ENCODE results near the gene INAFM1. TPM values are rescaled to one million over a fixed set of nuclear protein-coding genes. Genes with fewer than 3 reads are reported as not detected.
"Not testable (repeated sequence)": the region's sequence is repeated elsewhere in the genome, so short reads cannot be mapped to it uniquely, and the experiment has no call there.

Gene INAFM1
- total RNA-seq, 5 donors from 2014 or later (not counting 1 experiment from before 2014, with no cell fraction given) = 11.3 to 19.2 (median 15.6) TPM

- H3K4me1 ChIP-seq (ENCODE audit: control insufficient read depth in 1 of 2, extremely low read depth in 1 of 2, insufficient read depth in 2 of 2, low read length in 2 of 2) = peaks cover 12 to 30% of the 10 kb centered on the region in 2 experiments
- H3K4me3 ChIP-seq (ENCODE audit: control insufficient read depth in 1 of 2, extremely low read depth in 1 of 2, low read length in 1 of 2) = no peak overlapping the region
- no peaks in the 10 kb centered on the region for H3K36me3 Mint-ChIP-seq
- DNase-seq = peak; percentile 48 to 88 (median 71)
- H3K27me3 ChIP-seq (replicated peaks in 1 of 2; ENCODE audit: control insufficient read depth in 2 of 2, extremely low read depth in 1 of 2, insufficient read depth in 2 of 2, low read length in 1 of 2) = no peaks in the 10 kb centered on the region
- POLR2A ChIA-PET = no interaction called here
- H3K27me3 Mint-ChIP-seq = no peaks in the 10 kb centered on the region
- no peaks in the 10 kb centered on the region for H3K9me3 Mint-ChIP-seq
- no peaks in the 10 kb centered on the region for H3K36me3 ChIP-seq (ENCODE audit: control insufficient read depth in 2 of 2, extremely low read depth in 1 of 2, insufficient read depth in 1 of 2, low read length in 1 of 2)
- peaks cover 0 to 25% (median 19%) of the 10 kb centered on the region in 3 donors for H3K4me1 Mint-ChIP-seq
- H3K27ac Mint-ChIP-seq = peak overlapping the region in 1 of 2 donors; percentile 53
- CTCF ChIA-PET = interaction anchor here (0.6 to 5.4 kb wide), 18 partner anchors 9 to 237 kb away, joined by 3 to 179 read pairs (median 5); partner anchors contain the start of genes CCDC9 (in 1 of the 2), DHX34 (in 1 of the 2), KPTN (in 1 of the 2) and SAE1 (in 1 of the 2)
- ATAC-seq (replicated peaks in 1 of 4) = no peak
- 68% methylated on average over 10 of the region's 25 CpGs for WGBS (ENCODE audit: insufficient coverage)
- no peak overlapping the region for H3K27ac ChIP-seq (ENCODE audit: low read length)
- no peaks in the 10 kb centered on the region for H3K9me3 ChIP-seq
- no peak overlapping the region for H3K4me3 Mint-ChIP-seq
These were observed 27.2 kb upstream of the INAFM1 start for GRCh38 chr19:47247308-47247990.

DNA sequence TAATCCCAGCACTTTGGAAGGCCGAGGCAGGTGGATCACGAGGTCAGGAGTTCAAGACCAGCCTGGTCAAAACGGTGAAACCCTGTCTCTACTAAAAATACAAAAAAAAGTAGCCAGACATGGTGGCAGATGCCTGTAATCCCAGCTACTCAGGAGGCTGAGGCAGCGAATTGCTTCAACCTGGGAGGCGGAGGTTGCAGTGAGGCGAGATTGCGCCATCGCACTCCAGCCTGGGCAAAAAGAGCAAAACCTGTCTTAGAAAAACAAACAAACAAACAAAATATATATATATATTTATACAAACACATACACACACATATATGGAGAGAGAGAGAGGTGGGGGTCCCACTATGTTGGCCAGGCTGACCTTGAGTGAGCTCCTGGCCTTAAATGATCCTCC, 21.7 kb upstream of the INAFM1 start:
- DNase-seq; H3K9me3 ChIP-seq; H3K27me3 Mint-ChIP-seq; H3K27ac ChIP-seq (ENCODE audit: low read length); ATAC-seq (replicated peaks in 1 of 4); H3K4me3 Mint-ChIP-seq; H3K36me3 ChIP-seq (ENCODE audit: control insufficient read depth in 2 of 2, extremely low read depth in 1 of 2, insufficient read depth in 1 of 2, low read length in 1 of 2); POLR2A ChIA-PET; H3K4me3 ChIP-seq (ENCODE audit: control insufficient read depth in 1 of 2, extremely low read depth in 1 of 2, low read length in 1 of 2); H3K36me3 Mint-ChIP-seq; H3K27me3 ChIP-seq (replicated peaks in 1 of 2; ENCODE audit: control insufficient read depth in 2 of 2, extremely low read depth in 1 of 2, insufficient read depth in 2 of 2, low read length in 1 of 2); H3K9me3 Mint-ChIP-seq; H3K27ac Mint-ChIP-seq: not testable (repeated sequence)
- peaks cover 13 to 19% (median 14%) of the 10 kb centered on the region in 3 donors for H3K4me1 Mint-ChIP-seq
- CTCF ChIA-PET = interaction anchor here (0.6 to 2.0 kb wide), 3 partner anchors 9 to 1078 kb away, joined by 3 to 8 read pairs (median 4); no protein-coding TSS in a partner anchor
- WGBS (ENCODE audit: insufficient coverage) = 68% methylated on average over 3 of the region's 8 CpGs
- peaks cover 5 to 18% of the 10 kb centered on the region in 2 experiments for H3K4me1 ChIP-seq (ENCODE audit: control insufficient read depth in 1 of 2, extremely low read depth in 1 of 2, insufficient read depth in 2 of 2, low read length in 2 of 2)

DNA sequence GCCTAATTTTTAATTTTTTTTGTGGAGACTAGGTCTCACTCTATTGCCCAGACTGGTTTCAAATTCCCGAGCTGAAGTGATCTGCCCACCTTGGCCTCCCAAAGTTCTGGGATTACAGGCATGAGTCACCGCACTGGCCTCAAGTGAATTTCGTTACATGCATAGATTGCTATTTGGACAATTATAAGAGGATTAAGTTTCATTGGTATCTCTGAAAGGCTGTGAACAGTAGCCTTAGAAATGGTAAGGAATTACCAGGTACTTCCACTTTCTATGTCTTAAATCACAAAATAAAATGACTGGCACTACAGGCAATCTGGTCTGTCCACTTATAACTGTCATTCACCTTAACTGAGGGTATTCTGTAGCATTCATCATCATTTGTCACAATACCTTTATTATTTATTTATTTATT, 21.2 kb upstream of the INAFM1 start:
- Histone ChIP-seq H3K27ac (ENCODE audit: low read length) (no peak overlapping the region), H3K4me1 (ENCODE audit: control insufficient read depth in 1 of 2, extremely low read depth in 1 of 2, insufficient read depth in 2 of 2, low read length in 2 of 2) (peaks cover 6 to 23% of the 10 kb centered on the region in 2 experiments), H3K36me3 (ENCODE audit: control insufficient read depth in 2 of 2, extremely low read depth in 1 of 2, insufficient read depth in 1 of 2, low read length in 1 of 2) (peaks cover 0 to 5% of the 10 kb centered on the region in 2 donors), H3K27me3 (replicated peaks in 1 of 2; ENCODE audit: control insufficient read depth in 2 of 2, extremely low read depth in 1 of 2, insufficient read depth in 2 of 2, low read length in 1 of 2) (no peaks in the 10 kb centered on the region), H3K4me3 (ENCODE audit: control insufficient read depth in 1 of 2, extremely low read depth in 1 of 2, low read length in 1 of 2) (no peak overlapping the region), H3K9me3 (no peaks in the 10 kb centered on the region)
- ChIA-PET CTCF (interaction anchor here (0.6 to 2.0 kb wide), 5 partner anchors 9 to 1077 kb away, joined by 3 to 8 read pairs (median 4); no protein-coding TSS in a partner anchor), POLR2A (interaction anchor here in 1 of 2 donors (0.6 kb wide), 1 partner anchor 75 kb away, joined by 3 read pairs; no protein-coding TSS in a partner anchor)
- Mint-ChIP-seq H3K36me3 (peaks cover 7% of the 10 kb centered on the region), H3K9me3 (no peaks in the 10 kb centered on the region), H3K27ac (no peak overlapping the region), H3K4me1 (peaks cover 17 to 22% (median 19%) of the 10 kb centered on the region in 3 donors), H3K27me3 (no peaks in the 10 kb centered on the region), H3K4me3 (no peak overlapping the region)
- DNase-seq (no peak), ATAC-seq (replicated peaks in 1 of 4) (no peak)
- 69% methylated on average over 3 of the region's 3 CpGs for WGBS (ENCODE audit: insufficient coverage)

GRCh38 chr19:47253970-47254369, 20.7 kb upstream of the INAFM1 start:
- WGBS (ENCODE audit: insufficient coverage) = no CpG with 5 or more reads among the region's 5 CpGs
- H3K4me3 Mint-ChIP-seq = no peak overlapping the region

GRCh38 chr19:47255879-47256692, 18.6 kb upstream of the INAFM1 start, which contains the start of gene CCDC9:
Gene CCDC9, plus strand, starts transcription at chr19:47256525. Its CDS starts 1,876 bp downstream, at chr19:47258401.
- H3K36me3 Mint-ChIP-seq = peaks cover 29% of the 10 kb centered on the region

More at GRCh38 chr19:47253970-47254369, 20.7 kb upstream of the INAFM1 start:
- Mint-ChIP-seq H3K27me3 (no peaks in the 10 kb centered on the region), H3K4me1 (peaks cover 21 to 27% (median 24%) of the 10 kb centered on the region in 3 donors), H3K36me3 (peaks cover 12% of the 10 kb centered on the region), H3K27ac (no peak overlapping the region), H3K9me3 (no peaks in the 10 kb centered on the region)
- Histone ChIP-seq H3K9me3 (no peaks in the 10 kb centered on the region), H3K27ac (ENCODE audit: low read length) (no peak overlapping the region), H3K27me3 (replicated peaks in 1 of 2; ENCODE audit: control insufficient read depth in 2 of 2, extremely low read depth in 1 of 2, insufficient read depth in 2 of 2, low read length in 1 of 2) (no peaks in the 10 kb centered on the region), H3K36me3 (ENCODE audit: control insufficient read depth in 2 of 2, extremely low read depth in 1 of 2, insufficient read depth in 1 of 2, low read length in 1 of 2) (peaks cover 0 to 10% of the 10 kb centered on the region in 2 donors), H3K4me3 (ENCODE audit: control insufficient read depth in 1 of 2, extremely low read depth in 1 of 2, low read length in 1 of 2) (no peak overlapping the region), H3K4me1 (ENCODE audit: control insufficient read depth in 1 of 2, extremely low read depth in 1 of 2, insufficient read depth in 2 of 2, low read length in 2 of 2) (peaks cover 6 to 28% of the 10 kb centered on the region in 2 experiments)
- ChIA-PET POLR2A (interaction anchor here in 1 of 2 donors (0.6 kb wide), 1 partner anchor 76 kb away, joined by 3 read pairs; no protein-coding TSS in a partner anchor), CTCF (interaction anchor here (0.6 to 2.0 kb wide), 3 partner anchors 10 to 93 kb away, joined by 3 to 8 read pairs (median 4); no protein-coding TSS in a partner anchor)
- ATAC-seq (replicated peaks in 1 of 4) = no peak
- peak in 2 of 35 experiments; percentile 22 to 25 for DNase-seq

More at GRCh38 chr19:47255879-47256692, 18.6 kb upstream of the INAFM1 start, which contains the start of gene CCDC9:
- peak within 1 kb of the TSS; percentile 93 to 96 for H3K27ac Mint-ChIP-seq
- DNase-seq (peak in 32 of 35 experiments; percentile 78 to 94 (median 86)), ATAC-seq (replicated peaks in 1 of 4) (peak in 3 of 4 experiments; percentile 52 to 66 (median 54))
- H3K36me3 ChIP-seq (ENCODE audit: control insufficient read depth in 2 of 2, extremely low read depth in 1 of 2, insufficient read depth in 1 of 2, low read length in 1 of 2) = peaks cover 4 to 30% of the 10 kb centered on the region in 2 donors
- H3K4me3 Mint-ChIP-seq = peak within 1 kb of the TSS; percentile 85 to 91 (median 87)
- H3K4me1 ChIP-seq (ENCODE audit: control insufficient read depth in 1 of 2, extremely low read depth in 1 of 2, insufficient read depth in 2 of 2, low read length in 2 of 2) = peaks cover 6 to 40% of the 10 kb centered on the region in 2 experiments
- no peaks in the 10 kb centered on the region for H3K27me3 Mint-ChIP-seq
- CTCF ChIA-PET = interaction anchor here (0.6 to 2.2 kb wide), 12 partner anchors 8 to 99 kb away, joined by 3 to 12 read pairs (median 6); partner anchors contain the start of genes DHX34 (in 1 of the 2) and INAFM1 (in 1 of the 2)
- H3K27me3 ChIP-seq (replicated peaks in 1 of 2; ENCODE audit: control insufficient read depth in 2 of 2, extremely low read depth in 1 of 2, insufficient read depth in 2 of 2, low read length in 1 of 2) = no peaks in the 10 kb centered on the region
- no peaks in the 10 kb centered on the region for H3K9me3 ChIP-seq
- H3K9me3 Mint-ChIP-seq = no peaks in the 10 kb centered on the region
- H3K27ac ChIP-seq (ENCODE audit: low read length) = peak within 1 kb of the TSS; percentile 95
- peaks cover 29 to 41% (median 40%) of the 10 kb centered on the region in 3 donors for H3K4me1 Mint-ChIP-seq
- POLR2A ChIA-PET = interaction anchor here (0.6 to 1.3 kb wide), 5 partner anchors 12 to 143 kb away, joined by 3 to 9 read pairs (median 6); partner anchors contain the start of genes INAFM1 (in 1 of the 2) and ZC3H4 (in 1 of the 2)
- 32% methylated on average over 46 of the region's 60 CpGs for WGBS (ENCODE audit: insufficient coverage)
- H3K4me3 ChIP-seq (ENCODE audit: control insufficient read depth in 1 of 2, extremely low read depth in 1 of 2, low read length in 1 of 2) = peak within 1 kb of the TSS; percentile 58 to 67

Measured in T-cell (primary cell).